GM12878 (cell line): Measurements from ENCODE around the gene SATB1. TPM values are rescaled to one million over a fixed set of nuclear protein-coding genes. Genes with fewer than 3 reads are reported as not detected.

ENCODE experiments used
- ATAC-seq: fragments of 200-7000 bp; cut with Tn5 transposase; 3 replicates; pipeline ENCODE4 v1.9.1; 2020; ENCODE audit warnings: mild to moderate bottlenecking, moderate library complexity
- BruUV-seq: library from RNA; stranded (reverse); fragments of 400-500 nt; replicated peaks from 2 replicates; lab custom pipeline; 2021; lab: Mats Ljungman, UMichigan
- CTCF ChIA-PET: fragments of 300-600 bp; sonication (Branson Sonifier 250); formaldehyde crosslinking; extraction: SDS; loops from one replicate; lab custom pipeline; 2021; ENCODE audit warnings: inconsistent platforms; lab: Yijun Ruan, JAX
- POLR2A ChIA-PET: fragments of 350-600 bp; formaldehyde crosslinking; extraction: SDS; loops from one replicate; lab custom pipeline; 2021; ENCODE audit warnings: inconsistent platforms; lab: Charles Lee
- RAD21 ChIA-PET: fragments of 300-600 bp; sonication (Branson Sonifier 250); formaldehyde crosslinking; loops from one replicate; lab custom pipeline; 2023; ENCODE audit warnings: antibody characterized with exemption; ENCODE audit not compliant: unreplicated experiment; lab: Charles Lee
- SMC1A ChIA-PET: fragments of 300-600 bp; sonication (Branson Sonifier 250); formaldehyde crosslinking; loops from one replicate; lab custom pipeline; 2023; ENCODE audit not compliant: unreplicated experiment, uncharacterized antibody; lab: Charles Lee
- DNase-seq: peaks from one replicate; pipeline ENCODE4 v3.0.0-alpha.2; 2011; ENCODE audit warnings: low read depth, low spot score
- FAIRE-seq: peaks from 3 replicates; lab custom pipeline; 2011; peaks lifted over from hg19 to GRCh38; lab: Jason Lieb, UNC
- H2AFZ ChIP-seq: 2 replicates; pipeline ENCODE4 v1.6.0; 2011; ENCODE audit warnings: low read depth, low read length, control low read depth; ENCODE audit not compliant: control insufficient read depth
- H3K27ac ChIP-seq: 2 replicates; pipeline ENCODE4 v1.5.1; 2011; ENCODE audit warnings: control low read depth; ENCODE audit not compliant: control insufficient read depth, insufficient read depth
- H3K27me3 ChIP-seq, 2 experiments: replicated peaks in 1 of 2; 2 replicates each; pipeline versions ENCODE4 v1.6.0 to v1.6.1; 2011; ENCODE audit warnings: low read length in 1 of 2; ENCODE audit not compliant: control insufficient read depth in 2 of 2, insufficient read depth in 2 of 2
- H3K36me3 ChIP-seq, 2 experiments: 2 replicates each; pipeline ENCODE4 v1.5.1; 2011; ENCODE audit warnings: low read length in 1 of 2; ENCODE audit not compliant: control insufficient read depth in 2 of 2, insufficient read depth in 2 of 2
- H3K4me1 ChIP-seq: 2 replicates; pipeline ENCODE4 v1.6.1; 2011; ENCODE audit warnings: mild to moderate bottlenecking, low read length, moderate library complexity, mixed read lengths; ENCODE audit not compliant: control insufficient read depth, insufficient read depth
- H3K4me2 ChIP-seq: 2 replicates; pipeline ENCODE4 v1.6.0; 2011; ENCODE audit warnings: control low read depth; ENCODE audit not compliant: control insufficient read depth, insufficient read depth
- H3K4me3 ChIP-seq: fragments of 200-600 bp; sonication (generic); 2 replicates; pipeline ENCODE4 v1.5.1; 2016
- H3K79me2 ChIP-seq: 2 replicates; pipeline ENCODE4 v1.6.0; 2011; ENCODE audit warnings: low read length; ENCODE audit not compliant: control insufficient read depth, insufficient read depth
- H3K9ac ChIP-seq: 2 replicates; pipeline ENCODE4 v1.8.0; 2011; ENCODE audit warnings: low read length, control low read depth, mixed read lengths; ENCODE audit not compliant: control insufficient read depth, insufficient read depth
- H3K9me3 ChIP-seq: replicated peaks from 3 replicates; pipeline ENCODE4 v1.5.1; 2011; ENCODE audit warnings: mild to moderate bottlenecking, low read length; ENCODE audit not compliant: control insufficient read depth, insufficient read depth
- H4K20me1 ChIP-seq: 2 replicates; pipeline ENCODE4 v1.6.0; 2011; ENCODE audit not compliant: control insufficient read depth, insufficient read depth
- BRCA1 ChIP-seq: IDR thresholded peaks from 2 replicates; pipeline ENCODE4 v1.6.1; 2011; ENCODE audit warnings: low read depth, low read length, improper control_type of control experiment
- FOXK2 ChIP-seq: fragments of 450-650 bp; IDR thresholded peaks from 2 replicates; pipeline ENCODE4 v1.6.1; 2017; ENCODE audit warnings: mild to moderate bottlenecking, moderate library complexity
- KDM1A ChIP-seq: fragments of 200-600 bp; sonication (generic); IDR thresholded peaks from 2 replicates; pipeline ENCODE4 v1.6.1; 2016; ENCODE audit warnings: borderline replicate concordance
- PAX8 ChIP-seq: fragments of 450-650 bp; IDR thresholded peaks from 2 replicates; pipeline ENCODE4 v1.6.1; 2017; ENCODE audit warnings: mild to moderate bottlenecking, moderate library complexity
- SIN3A ChIP-seq: IDR thresholded peaks from 2 replicates; pipeline ENCODE4 v1.6.1; 2012; ENCODE audit warnings: low read depth, low read length, improper control_type of control experiment
- SPI1 ChIP-seq: IDR thresholded peaks from 2 replicates; pipeline ENCODE4 v1.6.1; 2011; ENCODE audit warnings: low read depth, mild to moderate bottlenecking, low read length, moderate library complexity, borderline replicate concordance; ENCODE audit not compliant: insufficient read depth
- WGBS: methylation state at CpG from one replicate; pipeline ENCODE4 v1.1.6; 2016; ENCODE audit warnings: low lambda C conversion rate; ENCODE audit not compliant: insufficient replicate concordance, insufficient coverage; ENCODE audit errors: missing lambda C conversion rate; 5-methylcytosine and 5-hydroxymethylcytosine counted together
- in situ Hi-C: fragments of 300-500 bp; cut with MboI; formaldehyde crosslinking; loops from 9 replicates; pipeline ENCODE4 v1.14.3; 2018; ENCODE audit warnings: mixed read lengths
- intact Hi-C: fragments of 100-400 bp; cut with micrococcal nuclease; formaldehyde crosslinking; loops from one replicate; pipeline ENCODE4 v1.14.2; 2022; ENCODE audit not compliant: unreplicated experiment
- polyA plus RNA-seq, 11 experiments: library from polyadenylated mRNA; depleted of rRNA in 4 of 11; unstranded in 6 of 11; stranded (reverse) in 5 of 11; fragments of >200 nt; fragmentation: Nextera tagmentation in 4 of 11; fragmentation: Illumina TruSeq in 1 of 11; extraction: Ambion mirVana in 4 of 11; extraction: Trizol in 1 of 11; gene quantifications; 1 replicate in 1 of 11; 2 replicates in 10 of 11; pipeline versions ENCODE4 v1.2.1 to v1.2.3, GENCODE V29; 2011 to 2016; ENCODE audit warnings: inconsistent platforms in 2 of 11, missing spikeins in 2 of 11, low read depth in 1 of 11
- total RNA-seq, 4 experiments: library from RNA; depleted of rRNA in 3 of 4; stranded (reverse); fragments of >200 nt in 3 of 4; fragmentation: Illumina TruSeq in 1 of 4; extraction: Trizol in 1 of 4; gene quantifications; 2 replicates each; pipeline versions ENCODE4 v1.2.1 to v1.2.3, GENCODE V29; 2013 to 2021
- TF ChIP-seq, protein P1 (sequence below): fragments of 450-650 bp; formaldehyde crosslinking; IDR thresholded peaks from 2 replicates; pipeline ENCODE4 v1.4.0; 2020; ENCODE audit warnings: mild to moderate bottlenecking, moderate library complexity
- TF ChIP-seq, protein P2 (sequence below): fragments of 450-650 bp; IDR thresholded peaks from 2 replicates; pipeline ENCODE4 v1.6.1; 2017; ENCODE audit warnings: borderline replicate concordance
- TF ChIP-seq, protein P3 (sequence below): fragments of 450-650 bp; IDR thresholded peaks from 2 replicates; pipeline ENCODE4 v1.6.1; 2017; ENCODE audit warnings: mild to moderate bottlenecking, moderate library complexity

Gene SATB1
- total and polyA plus RNA-seq, 10 of the 15 experiments (the other 5 are each of a cell fraction or from before 2014, with no cell fraction given): 0.01 to 0.72 (median 0.07) TPM; not detected in 4

DNA sequence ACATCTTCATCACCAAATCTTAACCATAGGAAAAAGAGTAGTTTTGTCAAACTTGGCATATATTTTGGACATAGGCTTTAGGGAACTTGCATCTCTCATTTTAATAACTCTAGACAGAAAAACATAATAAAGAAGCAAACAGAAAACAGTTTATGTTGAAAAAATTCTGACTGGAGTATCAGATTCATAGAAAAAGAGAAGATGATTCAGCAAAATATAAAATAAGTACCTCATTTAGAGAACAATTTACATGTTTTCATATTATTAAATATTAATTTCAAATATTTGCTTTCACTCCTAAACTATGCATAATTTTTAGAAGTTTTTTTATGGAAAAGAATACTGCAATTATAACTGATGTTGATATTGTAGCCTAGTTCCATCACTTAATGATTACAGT, 12.5 kb downstream of the SATB1 start:
- Histone ChIP-seq H2AFZ (no peak overlapping the region), H4K20me1 (no peaks in the 10 kb centered on the region), H3K36me3 (no peaks in the 10 kb centered on the region), H3K9ac (no peak overlapping the region), H3K4me3 (no peak overlapping the region), H3K79me2 (no peaks in the 10 kb centered on the region), H3K27ac (no peak overlapping the region), H3K9me3 (no peaks in the 10 kb centered on the region), H3K27me3 (no peaks in the 10 kb centered on the region; a peak in 1 of 4 replicates), H3K4me2 (no peak overlapping the region), H3K4me1 (no peaks in the 10 kb centered on the region)
- in situ Hi-C loops: no loop called here
- FAIRE-seq: no peak
- no peak for DNase-seq
- no TSS peak for BruUV-seq
- ChIA-PET SMC1A (interaction anchor here (1.1 kb wide), 1 partner anchor 73 kb away, joined by 5 read pairs; no protein-coding TSS in a partner anchor), POLR2A (no interaction called here), RAD21 (no interaction called here), CTCF (no interaction called here)
- no peak for TF ChIP-seq BRCA1
- TF ChIP-seq FOXK2: no peak
- no peak for TF ChIP-seq SPI1
- TF ChIP-seq PAX8: no peak
- intact Hi-C loops: no loop called here
- no peak for ATAC-seq

DNA sequence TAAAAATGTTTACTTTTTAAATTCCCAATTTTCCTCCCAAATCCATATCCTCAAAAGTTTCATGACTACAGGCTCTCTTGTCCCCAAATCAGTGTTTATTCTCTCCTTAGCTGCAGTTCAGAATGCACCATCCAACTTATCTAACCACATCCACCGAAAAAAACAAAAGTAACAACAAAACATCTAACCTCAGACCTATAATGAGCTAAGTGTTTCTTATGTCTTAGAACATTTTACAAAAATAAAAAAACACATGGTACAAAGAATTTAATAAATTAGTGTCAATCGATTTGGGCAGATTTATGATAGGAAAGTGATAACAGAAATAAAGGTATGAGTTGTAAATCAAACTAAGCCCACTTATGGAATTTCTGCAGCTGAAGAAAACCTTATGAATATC, 13.6 kb downstream of the SATB1 start:
- Histone ChIP-seq H3K4me1 (no peaks in the 10 kb centered on the region), H3K36me3 (no peaks in the 10 kb centered on the region), H3K9ac (no peak overlapping the region), H4K20me1 (no peaks in the 10 kb centered on the region), H3K79me2 (no peaks in the 10 kb centered on the region), H2AFZ (no peak overlapping the region), H3K9me3 (no peaks in the 10 kb centered on the region), H3K4me3 (no peak overlapping the region), H3K27ac (no peak overlapping the region), H3K27me3 (no peaks in the 10 kb centered on the region), H3K4me2 (no peak overlapping the region)
- ChIA-PET CTCF (no interaction called here), SMC1A (no interaction called here), RAD21 (no interaction called here), POLR2A (no interaction called here)
- ATAC-seq (no peak), DNase-seq (no peak), FAIRE-seq (no peak)
- WGBS: 40% methylated on average over 2 of the region's 2 CpGs
- no TSS peak for BruUV-seq
- in situ Hi-C loops: no loop called here
- intact Hi-C loops: no loop called here
- TF ChIP-seq, protein P1, sequence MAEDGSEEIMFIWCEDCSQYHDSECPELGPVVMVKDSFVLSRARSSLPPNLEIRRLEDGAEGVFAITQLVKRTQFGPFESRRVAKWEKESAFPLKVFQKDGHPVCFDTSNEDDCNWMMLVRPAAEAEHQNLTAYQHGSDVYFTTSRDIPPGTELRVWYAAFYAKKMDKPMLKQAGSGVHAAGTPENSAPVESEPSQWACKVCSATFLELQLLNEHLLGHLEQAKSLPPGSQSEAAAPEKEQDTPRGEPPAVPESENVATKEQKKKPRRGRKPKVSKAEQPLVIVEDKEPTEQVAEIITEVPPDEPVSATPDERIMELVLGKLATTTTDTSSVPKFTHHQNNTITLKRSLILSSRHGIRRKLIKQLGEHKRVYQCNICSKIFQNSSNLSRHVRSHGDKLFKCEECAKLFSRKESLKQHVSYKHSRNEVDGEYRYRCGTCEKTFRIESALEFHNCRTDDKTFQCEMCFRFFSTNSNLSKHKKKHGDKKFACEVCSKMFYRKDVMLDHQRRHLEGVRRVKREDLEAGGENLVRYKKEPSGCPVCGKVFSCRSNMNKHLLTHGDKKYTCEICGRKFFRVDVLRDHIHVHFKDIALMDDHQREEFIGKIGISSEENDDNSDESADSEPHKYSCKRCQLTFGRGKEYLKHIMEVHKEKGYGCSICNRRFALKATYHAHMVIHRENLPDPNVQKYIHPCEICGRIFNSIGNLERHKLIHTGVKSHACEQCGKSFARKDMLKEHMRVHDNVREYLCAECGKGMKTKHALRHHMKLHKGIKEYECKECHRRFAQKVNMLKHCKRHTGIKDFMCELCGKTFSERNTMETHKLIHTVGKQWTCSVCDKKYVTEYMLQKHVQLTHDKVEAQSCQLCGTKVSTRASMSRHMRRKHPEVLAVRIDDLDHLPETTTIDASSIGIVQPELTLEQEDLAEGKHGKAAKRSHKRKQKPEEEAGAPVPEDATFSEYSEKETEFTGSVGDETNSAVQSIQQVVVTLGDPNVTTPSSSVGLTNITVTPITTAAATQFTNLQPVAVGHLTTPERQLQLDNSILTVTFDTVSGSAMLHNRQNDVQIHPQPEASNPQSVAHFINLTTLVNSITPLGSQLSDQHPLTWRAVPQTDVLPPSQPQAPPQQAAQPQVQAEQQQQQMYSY (CRISPR knock-in tag): no peak
- TF ChIP-seq, protein P2, sequence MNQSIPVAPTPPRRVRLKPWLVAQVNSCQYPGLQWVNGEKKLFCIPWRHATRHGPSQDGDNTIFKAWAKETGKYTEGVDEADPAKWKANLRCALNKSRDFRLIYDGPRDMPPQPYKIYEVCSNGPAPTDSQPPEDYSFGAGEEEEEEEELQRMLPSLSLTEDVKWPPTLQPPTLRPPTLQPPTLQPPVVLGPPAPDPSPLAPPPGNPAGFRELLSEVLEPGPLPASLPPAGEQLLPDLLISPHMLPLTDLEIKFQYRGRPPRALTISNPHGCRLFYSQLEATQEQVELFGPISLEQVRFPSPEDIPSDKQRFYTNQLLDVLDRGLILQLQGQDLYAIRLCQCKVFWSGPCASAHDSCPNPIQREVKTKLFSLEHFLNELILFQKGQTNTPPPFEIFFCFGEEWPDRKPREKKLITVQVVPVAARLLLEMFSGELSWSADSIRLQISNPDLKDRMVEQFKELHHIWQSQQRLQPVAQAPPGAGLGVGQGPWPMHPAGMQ: no peak
- TF ChIP-seq, protein P3, sequence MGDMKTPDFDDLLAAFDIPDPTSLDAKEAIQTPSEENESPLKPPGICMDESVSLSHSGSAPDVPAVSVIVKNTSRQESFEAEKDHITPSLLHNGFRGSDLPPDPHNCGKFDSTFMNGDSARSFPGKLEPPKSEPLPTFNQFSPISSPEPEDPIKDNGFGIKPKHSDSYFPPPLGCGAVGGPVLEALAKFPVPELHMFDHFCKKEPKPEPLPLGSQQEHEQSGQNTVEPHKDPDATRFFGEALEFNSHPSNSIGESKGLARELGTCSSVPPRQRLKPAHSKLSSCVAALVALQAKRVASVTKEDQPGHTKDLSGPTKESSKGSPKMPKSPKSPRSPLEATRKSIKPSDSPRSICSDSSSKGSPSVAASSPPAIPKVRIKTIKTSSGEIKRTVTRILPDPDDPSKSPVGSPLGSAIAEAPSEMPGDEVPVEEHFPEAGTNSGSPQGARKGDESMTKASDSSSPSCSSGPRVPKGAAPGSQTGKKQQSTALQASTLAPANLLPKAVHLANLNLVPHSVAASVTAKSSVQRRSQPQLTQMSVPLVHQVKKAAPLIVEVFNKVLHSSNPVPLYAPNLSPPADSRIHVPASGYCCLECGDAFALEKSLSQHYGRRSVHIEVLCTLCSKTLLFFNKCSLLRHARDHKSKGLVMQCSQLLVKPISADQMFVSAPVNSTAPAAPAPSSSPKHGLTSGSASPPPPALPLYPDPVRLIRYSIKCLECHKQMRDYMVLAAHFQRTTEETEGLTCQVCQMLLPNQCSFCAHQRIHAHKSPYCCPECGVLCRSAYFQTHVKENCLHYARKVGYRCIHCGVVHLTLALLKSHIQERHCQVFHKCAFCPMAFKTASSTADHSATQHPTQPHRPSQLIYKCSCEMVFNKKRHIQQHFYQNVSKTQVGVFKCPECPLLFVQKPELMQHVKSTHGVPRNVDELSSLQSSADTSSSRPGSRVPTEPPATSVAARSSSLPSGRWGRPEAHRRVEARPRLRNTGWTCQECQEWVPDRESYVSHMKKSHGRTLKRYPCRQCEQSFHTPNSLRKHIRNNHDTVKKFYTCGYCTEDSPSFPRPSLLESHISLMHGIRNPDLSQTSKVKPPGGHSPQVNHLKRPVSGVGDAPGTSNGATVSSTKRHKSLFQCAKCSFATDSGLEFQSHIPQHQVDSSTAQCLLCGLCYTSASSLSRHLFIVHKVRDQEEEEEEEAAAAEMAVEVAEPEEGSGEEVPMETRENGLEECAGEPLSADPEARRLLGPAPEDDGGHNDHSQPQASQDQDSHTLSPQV: no peak
- TF ChIP-seq KDM1A (no peak), SPI1 (no peak), SIN3A (no peak)
